Inflammatory macrophage treated with lipopolysaccharide for 1 hour (primary cell): ENCODE measurements around the gene PDK3.

Experiments
- DNase-seq, 2 donors: peaks; one replicate each; pipeline ENCODE4 v3.0.0-alpha.2; 2020 to 2022

Gene PDK3

GRCh38 chrX:24563291-24564010 is 98.4 kb downstream of the PDK3 start:
- no peak for DNase-seq

DNA sequence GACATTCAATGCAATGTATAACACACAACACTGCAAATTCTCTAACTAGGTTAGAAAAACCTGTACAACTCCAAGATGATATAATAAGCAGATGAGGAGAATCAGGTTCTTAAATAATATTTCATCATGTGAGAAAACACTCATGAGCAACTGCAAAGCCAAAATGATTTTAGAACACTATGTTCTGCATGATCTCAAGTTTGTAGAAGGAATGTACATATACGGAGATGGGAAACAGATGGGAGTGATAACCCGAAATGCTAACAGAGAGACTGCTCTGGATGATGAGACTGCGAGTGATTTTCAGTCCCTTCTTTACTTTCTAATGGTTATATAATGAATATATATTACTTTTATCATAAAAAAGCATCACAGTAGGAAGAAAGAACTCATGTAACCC is 101.2 kb downstream of the PDK3 start:
- DNase-seq = no peak

- no peak for DNase-seq
Observed at GRCh38 chrX:24567169-24567568, 102.1 kb downstream of the PDK3 start.

DNA sequence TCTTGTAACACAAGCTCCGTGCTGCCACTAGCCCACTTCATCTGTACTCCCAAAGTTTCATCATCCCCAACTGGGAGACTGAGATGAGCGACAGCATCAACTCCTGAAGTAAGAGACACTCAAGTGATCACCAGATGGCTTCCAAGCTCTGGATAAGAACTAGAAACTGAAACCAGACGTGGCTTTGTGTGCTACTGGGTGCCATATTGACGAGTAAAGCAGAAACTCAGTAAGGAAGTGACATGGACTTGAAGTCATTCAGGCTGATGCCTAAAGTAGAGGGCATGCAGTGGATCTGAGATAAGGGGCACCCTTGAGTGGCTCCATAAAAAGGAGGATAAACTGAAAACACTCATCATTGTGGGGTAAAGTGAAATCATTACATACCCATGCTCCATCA is 109.7 kb downstream of the PDK3 start:
- DNase-seq = no peak

DNA sequence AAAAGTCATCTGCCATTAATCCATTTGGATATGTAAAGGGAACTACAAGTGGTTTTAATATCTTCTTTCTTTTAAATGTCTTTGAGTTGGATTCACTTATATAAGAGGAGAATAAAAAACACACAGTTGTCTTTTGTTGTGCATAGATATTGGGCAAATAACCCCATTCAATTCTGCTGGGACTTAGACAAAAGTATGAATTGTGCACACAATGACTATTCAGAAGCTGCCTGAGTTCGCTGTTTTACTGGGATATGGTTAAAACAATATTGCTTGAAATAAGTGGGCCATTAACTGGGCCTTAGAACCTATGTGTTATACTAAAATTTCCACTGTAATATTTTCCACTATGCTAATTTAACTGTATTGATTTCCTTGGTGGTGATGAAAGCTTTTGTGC is 110.4 kb downstream of the PDK3 start:
- DNase-seq = no peak

- DNase-seq = no peak
Observed at GRCh38 chrX:24577091-24577490, 112.0 kb downstream of the PDK3 start.
